Endothelial cell of umbilical vein (primary cell): Measurements from ENCODE around the gene CASP9. TPM values are rescaled to one million over a fixed set of nuclear protein-coding genes. Genes with fewer than 3 reads are reported as not detected.

Experiments used
- BruUV-seq: library from RNA; stranded (reverse); fragments of 400-500 nt; replicated peaks from 2 replicates; lab custom pipeline; 2021; lab: Mats Ljungman, UMichigan
- CTCF ChIA-PET: fragments of 300-600, 350-600 bp; sonication (Branson Sonifier 250); formaldehyde crosslinking; loops from one replicate; lab custom pipeline; 2021; ENCODE audit warnings: antibody characterized with exemption, inconsistent platforms; lab: Charles Lee
- POLR2A ChIA-PET: fragments of 300-600, 350-600 bp; sonication (Branson Sonifier 250); formaldehyde crosslinking; loops from one replicate; lab custom pipeline; 2021; ENCODE audit warnings: antibody characterized with exemption, inconsistent platforms; lab: Charles Lee
- DNase-seq: peaks from one replicate; pipeline ENCODE4 v3.0.0-alpha.2; 2011; ENCODE audit warnings: low read depth, low spot score
- FAIRE-seq: peaks from 2 replicates; lab custom pipeline; 2011; peaks lifted over from hg19 to GRCh38; lab: Jason Lieb, UNC
- H2AFZ ChIP-seq: 2 replicates; pipeline ENCODE4 v1.6.0; 2012; ENCODE audit warnings: low read depth, low read length, control low read depth, inconsistent platforms
- H3K27ac ChIP-seq: 2 replicates; pipeline ENCODE4 v1.5.1; 2011; ENCODE audit warnings: low read depth, mild to moderate bottlenecking, control low read depth, low read length, moderate library complexity; ENCODE audit not compliant: insufficient read depth
- H3K27me3 ChIP-seq, 2 experiments: 2 replicates each; pipeline versions ENCODE4 v1.6.0 to v1.6.1; 2011; ENCODE audit warnings: low read length in 2 of 2, mixed read lengths in 1 of 2; ENCODE audit not compliant: control insufficient read depth in 2 of 2, insufficient read depth in 2 of 2
- H3K36me3 ChIP-seq, 2 experiments: 2 replicates in 1 of 2; 3 replicates in 1 of 2; pipeline ENCODE4 v1.5.1; 2011; ENCODE audit warnings: low read length in 2 of 2, mild to moderate bottlenecking in 1 of 2, moderate library complexity in 1 of 2; ENCODE audit not compliant: control insufficient read depth in 2 of 2, insufficient read depth in 2 of 2; ENCODE audit errors: extremely low read depth in 1 of 2
- H3K4me1 ChIP-seq: 3 replicates; pipeline ENCODE4 v1.5.1; 2011; ENCODE audit warnings: mild to moderate bottlenecking, low read length; ENCODE audit not compliant: control insufficient read depth, insufficient read depth; ENCODE audit errors: extremely low read depth
- H3K4me2 ChIP-seq: 2 replicates; pipeline ENCODE4 v1.6.1; 2011; ENCODE audit warnings: low read length, control low read depth, mixed read lengths; ENCODE audit not compliant: insufficient read depth
- H3K4me3 ChIP-seq, 3 experiments: fragments of 200-600 bp in 1 of 3; sonication (generic), shearing (Covaris generic) in 1 of 3; replicated peaks in 1 of 3; 2 replicates each; pipeline ENCODE4 v1.5.1; 2011 to 2016; ENCODE audit warnings: control low read depth in 3 of 3, low read length in 3 of 3, mild to moderate bottlenecking in 2 of 3, inconsistent platforms in 1 of 3, low read depth in 1 of 3, moderate library complexity in 1 of 3; ENCODE audit not compliant: insufficient read depth in 1 of 3
- H3K79me2 ChIP-seq: 2 replicates; pipeline ENCODE4 v1.6.0; 2012; ENCODE audit warnings: low read length, inconsistent platforms; ENCODE audit not compliant: control insufficient read depth, insufficient read depth
- H3K9ac ChIP-seq: replicated peaks from 2 replicates; pipeline ENCODE3; 2011; ENCODE audit warnings: low read length, control low read depth; ENCODE audit not compliant: insufficient read depth; ENCODE audit errors: extremely low read depth
- H3K9me1 ChIP-seq: replicated peaks from 3 replicates; pipeline ENCODE4 v1.6.0; 2011; ENCODE audit warnings: mild to moderate bottlenecking, low read length; ENCODE audit not compliant: control insufficient read depth, insufficient read depth; ENCODE audit errors: extremely low read depth
- H3K9me3 ChIP-seq: replicated peaks from 2 replicates; pipeline ENCODE4 v1.5.1; 2012; ENCODE audit warnings: low read length, inconsistent platforms; ENCODE audit not compliant: control insufficient read depth, insufficient read depth
- H4K20me1 ChIP-seq: replicated peaks from 2 replicates; pipeline ENCODE3; 2011; ENCODE audit warnings: mild to moderate bottlenecking, low read length; ENCODE audit not compliant: control insufficient read depth, insufficient read depth; ENCODE audit errors: extremely low read depth
- EZH2 ChIP-seq: IDR thresholded peaks from 2 replicates; pipeline ENCODE4 v1.6.1; 2012; ENCODE audit warnings: borderline replicate concordance, low read depth, mild to moderate bottlenecking, moderate library complexity, low read length, inconsistent platforms; ENCODE audit not compliant: severe bottlenecking
- FOS ChIP-seq: IDR thresholded peaks from 2 replicates; pipeline ENCODE4 v1.6.1; 2011; ENCODE audit warnings: mild to moderate bottlenecking, low read length, moderate library complexity, borderline replicate concordance; ENCODE audit not compliant: insufficient read depth
- GATA2 ChIP-seq: IDR thresholded peaks from 2 replicates; pipeline ENCODE4 v1.7.0; 2011; ENCODE audit warnings: low read depth, mild to moderate bottlenecking, moderate library complexity, mixed read lengths, low read length; ENCODE audit not compliant: insufficient read length, insufficient read depth
- JUN ChIP-seq: IDR thresholded peaks from 2 replicates; pipeline ENCODE4 v1.6.1; 2011; ENCODE audit warnings: borderline replicate concordance, low read depth; ENCODE audit not compliant: insufficient read length, insufficient read depth
- MYC ChIP-seq: IDR thresholded peaks from one replicate; pipeline ENCODE4 v1.6.1; 2011; ENCODE audit warnings: mild to moderate bottlenecking, low read depth, low read length
- POLR2A ChIP-seq: IDR thresholded peaks from 2 replicates; pipeline ENCODE4 v1.6.1; 2012; ENCODE audit warnings: low read depth, mild to moderate bottlenecking, control low read depth, low read length
- POLR2AphosphoS5 ChIP-seq: IDR thresholded peaks from 2 replicates; pipeline ENCODE4 v1.6.1; 2012; ENCODE audit warnings: low read depth, mild to moderate bottlenecking, control low read depth, low read length, moderate library complexity; ENCODE audit not compliant: insufficient read depth
- dilution Hi-C: fragments of 300-500 bp; cut with MboI; formaldehyde crosslinking; loops from one replicate; pipeline ENCODE4 v1.15.0; 2019; ENCODE audit warnings: low sequenced_read_pairs; ENCODE audit not compliant: extremely low pct_ligation_motif_present
- intact Hi-C: fragments of 100-400 bp; cut with micrococcal nuclease; formaldehyde crosslinking; loops from one replicate; pipeline ENCODE4 v1.10.0; 2022
- polyA plus RNA-seq, 4 experiments: library from polyadenylated mRNA; depleted of rRNA in 3 of 4; stranded (reverse) in 3 of 4; unstranded in 1 of 4; fragments of >200 nt; gene quantifications; 2 replicates each; pipeline versions ENCODE4 v1.2.1 to v1.2.3, GENCODE V29; 2011 to 2012; ENCODE audit warnings: missing spikeins in 1 of 4
- total RNA-seq: library from RNA; stranded (reverse); gene quantifications from 2 replicates; pipeline ENCODE4 v1.2.3, GENCODE V29; 2021
- TF ChIP-seq, protein P1 (sequence below), 2 donors: IDR thresholded peaks; 1 replicate in 1 of 2; 2 replicates in 1 of 2; pipeline ENCODE4 v1.5.1; 2011; ENCODE audit warnings: low read length in 2 of 2, mild to moderate bottlenecking in 2 of 2, moderate library complexity in 2 of 2, control low read depth in 1 of 2, inconsistent platforms in 1 of 2, low read depth in 1 of 2; ENCODE audit not compliant: insufficient read depth in 1 of 2; ENCODE audit errors: extremely low read depth in 1 of 2
- TF ChIP-seq, protein P2 (sequence below): IDR thresholded peaks from 2 replicates; pipeline ENCODE4 v1.6.1; 2011; ENCODE audit not compliant: insufficient read depth, insufficient read length

Gene CASP9
- total and polyA plus RNA-seq, 2 donors (not counting 3 experiments of a cell fraction or from before 2014, with no cell fraction given), result 10.5 to 14.1 TPM

DNA sequence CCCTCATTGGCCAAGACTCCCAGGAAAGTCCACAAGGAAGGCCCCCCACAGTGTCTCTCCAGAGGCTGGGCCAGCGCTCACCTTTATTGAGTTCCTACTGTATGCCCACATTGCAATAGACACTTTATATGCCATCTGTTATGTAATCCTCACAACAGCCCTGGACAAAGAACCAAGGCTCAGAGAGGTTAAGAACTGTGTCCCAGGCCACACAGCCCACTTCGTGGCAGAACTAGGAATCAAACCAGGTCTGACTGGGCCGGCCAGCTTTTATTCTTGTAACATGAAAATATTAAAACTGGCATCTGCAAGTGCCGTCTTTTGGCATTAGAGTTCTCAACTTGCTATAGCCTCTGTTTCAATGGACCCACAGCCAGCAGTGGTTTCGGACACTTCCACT is 81.3 kb downstream of the CASP9 start:
- H3K9ac ChIP-seq, result no peak overlapping the region
- dilution Hi-C loops (no loop called here), intact Hi-C loops (no loop called here)
- BruUV-seq, result no TSS peak
- no peaks in the 10 kb centered on the region for H3K9me3 ChIP-seq
- H3K27me3 ChIP-seq, result peaks cover 0 to 2% of the 10 kb centered on the region in 2 experiments
- H3K4me1 ChIP-seq, result no peaks in the 10 kb centered on the region
- H4K20me1 ChIP-seq, result no peaks in the 10 kb centered on the region
- no peak for TF ChIP-seq POLR2A
- no peak for TF ChIP-seq POLR2AphosphoS5
- TF ChIP-seq, protein P1, sequence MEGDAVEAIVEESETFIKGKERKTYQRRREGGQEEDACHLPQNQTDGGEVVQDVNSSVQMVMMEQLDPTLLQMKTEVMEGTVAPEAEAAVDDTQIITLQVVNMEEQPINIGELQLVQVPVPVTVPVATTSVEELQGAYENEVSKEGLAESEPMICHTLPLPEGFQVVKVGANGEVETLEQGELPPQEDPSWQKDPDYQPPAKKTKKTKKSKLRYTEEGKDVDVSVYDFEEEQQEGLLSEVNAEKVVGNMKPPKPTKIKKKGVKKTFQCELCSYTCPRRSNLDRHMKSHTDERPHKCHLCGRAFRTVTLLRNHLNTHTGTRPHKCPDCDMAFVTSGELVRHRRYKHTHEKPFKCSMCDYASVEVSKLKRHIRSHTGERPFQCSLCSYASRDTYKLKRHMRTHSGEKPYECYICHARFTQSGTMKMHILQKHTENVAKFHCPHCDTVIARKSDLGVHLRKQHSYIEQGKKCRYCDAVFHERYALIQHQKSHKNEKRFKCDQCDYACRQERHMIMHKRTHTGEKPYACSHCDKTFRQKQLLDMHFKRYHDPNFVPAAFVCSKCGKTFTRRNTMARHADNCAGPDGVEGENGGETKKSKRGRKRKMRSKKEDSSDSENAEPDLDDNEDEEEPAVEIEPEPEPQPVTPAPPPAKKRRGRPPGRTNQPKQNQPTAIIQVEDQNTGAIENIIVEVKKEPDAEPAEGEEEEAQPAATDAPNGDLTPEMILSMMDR (IDR thresholded peaks at IDR 0.05; ENCODE audit: extremely low read depth in 1 of 2, insufficient read depth in 1 of 2, low read depth in 1 of 2, low read length in 2 of 2), result no peak
- TF ChIP-seq MYC, result no peak
- TF ChIP-seq EZH2, result no peak
- TF ChIP-seq, protein P2, sequence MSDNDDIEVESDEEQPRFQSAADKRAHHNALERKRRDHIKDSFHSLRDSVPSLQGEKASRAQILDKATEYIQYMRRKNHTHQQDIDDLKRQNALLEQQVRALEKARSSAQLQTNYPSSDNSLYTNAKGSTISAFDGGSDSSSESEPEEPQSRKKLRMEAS, result no peak
- TF ChIP-seq JUN, result no peak
- no peak for TF ChIP-seq FOS
- TF ChIP-seq GATA2, result no peak
- no peak for FAIRE-seq
- H3K79me2 ChIP-seq, result no peaks in the 10 kb centered on the region
- DNase-seq, result no peak
- H3K4me2 ChIP-seq, result no peak overlapping the region
- no peaks in the 10 kb centered on the region for H3K9me1 ChIP-seq
- no peak overlapping the region for H3K4me3 ChIP-seq
- no peak overlapping the region for H2AFZ ChIP-seq
- H3K36me3 ChIP-seq, result no peaks in the 10 kb centered on the region
- CTCF ChIA-PET, result no interaction called here
- POLR2A ChIA-PET, result no interaction called here
- H3K27ac ChIP-seq, result no peak overlapping the region
